ENCODE data around the gene OR51S1. TPM values are rescaled to one million over a fixed set of nuclear protein-coding genes. Genes with fewer than 3 reads are reported as not detected.
"Not testable (repeated sequence)": the region's sequence is repeated elsewhere in the genome, so short reads cannot be mapped to it uniquely, and the experiment has no call there.

Gene OR51S1
- total and polyA plus RNA-seq, 2 donors (not counting 3 experiments of a cell fraction or from before 2014, with no cell fraction given): not detected

DNA sequence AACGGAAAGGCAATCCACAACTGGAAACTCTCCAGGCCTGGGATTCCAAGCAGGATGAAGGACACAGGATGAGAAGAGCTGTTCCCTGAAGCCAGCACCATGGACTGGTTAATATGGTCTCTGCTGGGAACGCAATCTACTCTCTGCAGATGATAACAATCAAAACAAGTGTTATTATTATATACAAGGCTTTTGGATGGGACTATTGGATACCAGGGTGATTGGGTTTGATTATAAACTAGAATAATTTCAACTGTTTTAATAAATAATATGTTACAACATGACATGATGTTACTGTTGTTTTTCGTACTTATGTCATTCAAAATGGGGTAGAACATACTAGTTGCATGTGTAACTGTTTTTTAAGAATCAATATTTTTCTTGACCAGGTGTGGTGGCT, 44.7 kb downstream of the OR51S1 start, which contains the start of gene OR52R1:
TSS of gene OR52R1 (minus strand) at position 101 of the 400 bp plus-strand sequence. CDS start at position 101, 0 bp downstream.
- BruUV-seq (replicated peaks): no TSS peak
- ChIA-PET POLR2A (no interaction called here), CTCF (no interaction called here)
- Histone ChIP-seq H4K20me1 (replicated peaks; ENCODE audit: control insufficient read depth, extremely low read depth, insufficient read depth, low read length) (no peaks in the 10 kb centered on the region), H3K9ac (replicated peaks; ENCODE audit: extremely low read depth, insufficient read depth, low read length) (no peak within 1 kb of the TSS), H3K4me3 (replicated peaks in 1 of 3; ENCODE audit: insufficient read depth in 1 of 3, low read depth in 1 of 3, low read length in 3 of 3) (no peak within 1 kb of the TSS), H3K27me3 (ENCODE audit: control insufficient read depth in 2 of 2, insufficient read depth in 2 of 2, low read length in 2 of 2) (no peaks in the 10 kb centered on the region), H3K9me3 (replicated peaks; ENCODE audit: control insufficient read depth, insufficient read depth, low read length) (peaks cover 2% of the 10 kb centered on the region), H3K4me2 (ENCODE audit: insufficient read depth, low read length) (no peak within 1 kb of the TSS), H3K27ac (ENCODE audit: insufficient read depth, low read depth, low read length) (no peak within 1 kb of the TSS), H3K79me2 (ENCODE audit: control insufficient read depth, insufficient read depth, low read length) (no peaks in the 10 kb centered on the region), H3K36me3 (ENCODE audit: control insufficient read depth in 2 of 2, extremely low read depth in 1 of 2, insufficient read depth in 2 of 2, low read length in 2 of 2) (no peaks in the 10 kb centered on the region), H2AFZ (ENCODE audit: low read depth, low read length) (no peak within 1 kb of the TSS), H3K4me1 (ENCODE audit: control insufficient read depth, extremely low read depth, insufficient read depth, low read length) (no peaks in the 10 kb centered on the region), H3K9me1 (replicated peaks; ENCODE audit: control insufficient read depth, extremely low read depth, insufficient read depth, low read length) (no peaks in the 10 kb centered on the region)
- TF ChIP-seq POLR2AphosphoS5 (IDR thresholded peaks at IDR 0.05; ENCODE audit: insufficient read depth, low read depth, low read length): no peak
- no peak for TF ChIP-seq FOS (IDR thresholded peaks at IDR 0.05; ENCODE audit: borderline replicate concordance, insufficient read depth, low read length)
- no peak for TF ChIP-seq JUN (IDR thresholded peaks at IDR 0.05; ENCODE audit: borderline replicate concordance, insufficient read depth, insufficient read length, low read depth)
- no peak for TF ChIP-seq POLR2A (IDR thresholded peaks at IDR 0.05; ENCODE audit: low read depth, low read length)
- TF ChIP-seq, protein P1, sequence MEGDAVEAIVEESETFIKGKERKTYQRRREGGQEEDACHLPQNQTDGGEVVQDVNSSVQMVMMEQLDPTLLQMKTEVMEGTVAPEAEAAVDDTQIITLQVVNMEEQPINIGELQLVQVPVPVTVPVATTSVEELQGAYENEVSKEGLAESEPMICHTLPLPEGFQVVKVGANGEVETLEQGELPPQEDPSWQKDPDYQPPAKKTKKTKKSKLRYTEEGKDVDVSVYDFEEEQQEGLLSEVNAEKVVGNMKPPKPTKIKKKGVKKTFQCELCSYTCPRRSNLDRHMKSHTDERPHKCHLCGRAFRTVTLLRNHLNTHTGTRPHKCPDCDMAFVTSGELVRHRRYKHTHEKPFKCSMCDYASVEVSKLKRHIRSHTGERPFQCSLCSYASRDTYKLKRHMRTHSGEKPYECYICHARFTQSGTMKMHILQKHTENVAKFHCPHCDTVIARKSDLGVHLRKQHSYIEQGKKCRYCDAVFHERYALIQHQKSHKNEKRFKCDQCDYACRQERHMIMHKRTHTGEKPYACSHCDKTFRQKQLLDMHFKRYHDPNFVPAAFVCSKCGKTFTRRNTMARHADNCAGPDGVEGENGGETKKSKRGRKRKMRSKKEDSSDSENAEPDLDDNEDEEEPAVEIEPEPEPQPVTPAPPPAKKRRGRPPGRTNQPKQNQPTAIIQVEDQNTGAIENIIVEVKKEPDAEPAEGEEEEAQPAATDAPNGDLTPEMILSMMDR (IDR thresholded peaks at IDR 0.05; ENCODE audit: extremely low read depth in 1 of 2, insufficient read depth in 1 of 2, low read depth in 1 of 2, low read length in 2 of 2): no peak
- TF ChIP-seq EZH2 (IDR thresholded peaks at IDR 0.05; ENCODE audit: borderline replicate concordance, low read depth, low read length, severe bottlenecking): no peak
- TF ChIP-seq, protein P2, sequence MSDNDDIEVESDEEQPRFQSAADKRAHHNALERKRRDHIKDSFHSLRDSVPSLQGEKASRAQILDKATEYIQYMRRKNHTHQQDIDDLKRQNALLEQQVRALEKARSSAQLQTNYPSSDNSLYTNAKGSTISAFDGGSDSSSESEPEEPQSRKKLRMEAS (IDR thresholded peaks at IDR 0.05; ENCODE audit: insufficient read depth, insufficient read length): no peak
- TF ChIP-seq MYC (IDR thresholded peaks at IDR 0.05; ENCODE audit: low read depth, low read length): no peak
- TF ChIP-seq GATA2 (IDR thresholded peaks at IDR 0.05; ENCODE audit: insufficient read depth, insufficient read length, low read depth, low read length): no peak
- dilution Hi-C loops (cut with MboI; ENCODE audit: extremely low pct_ligation_motif_present, low sequenced_read_pairs) (no loop called here), intact Hi-C loops (cut with micrococcal nuclease) (no loop called here)
- FAIRE-seq: no peak
- no peak for DNase-seq (ENCODE audit: low read depth, low spot score)

DNA sequence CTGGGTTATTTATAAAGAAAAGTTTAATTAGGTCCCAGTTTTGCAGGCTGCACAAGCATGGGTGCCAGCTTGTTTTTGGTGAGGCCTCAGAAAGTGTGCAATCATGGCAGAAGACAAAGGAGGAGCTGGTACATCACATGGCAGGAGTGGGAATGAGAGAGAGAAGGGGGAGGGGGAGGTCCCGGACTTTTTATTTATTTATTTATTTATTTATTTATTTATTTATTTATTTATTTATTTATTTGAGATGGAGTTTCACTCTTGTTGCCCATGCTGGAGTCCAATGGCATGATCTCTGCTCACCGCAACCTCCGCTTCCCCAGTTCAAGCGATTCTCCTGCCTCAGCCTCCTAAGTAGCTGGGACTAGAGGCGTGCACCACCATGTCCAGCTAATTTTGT, 47.7 kb downstream of the OR51S1 start:
- DNase-seq (ENCODE audit: low read depth, low spot score); FAIRE-seq; H3K27ac ChIP-seq (ENCODE audit: insufficient read depth, low read depth, low read length); BruUV-seq (replicated peaks); dilution Hi-C loops (cut with MboI; ENCODE audit: extremely low pct_ligation_motif_present, low sequenced_read_pairs); POLR2A ChIA-PET; H3K79me2 ChIP-seq (ENCODE audit: control insufficient read depth, insufficient read depth, low read length); H3K4me3 ChIP-seq (replicated peaks in 1 of 3; ENCODE audit: insufficient read depth in 1 of 3, low read depth in 1 of 3, low read length in 3 of 3); H3K9me1 ChIP-seq (replicated peaks; ENCODE audit: control insufficient read depth, extremely low read depth, insufficient read depth, low read length); H2AFZ ChIP-seq (ENCODE audit: low read depth, low read length); H3K4me2 ChIP-seq (ENCODE audit: insufficient read depth, low read length); H3K27me3 ChIP-seq (ENCODE audit: control insufficient read depth in 2 of 2, insufficient read depth in 2 of 2, low read length in 2 of 2); intact Hi-C loops (cut with micrococcal nuclease); H3K36me3 ChIP-seq (ENCODE audit: control insufficient read depth in 2 of 2, extremely low read depth in 1 of 2, insufficient read depth in 2 of 2, low read length in 2 of 2); CTCF ChIA-PET; H4K20me1 ChIP-seq (replicated peaks; ENCODE audit: control insufficient read depth, extremely low read depth, insufficient read depth, low read length); H3K9ac ChIP-seq (replicated peaks; ENCODE audit: extremely low read depth, insufficient read depth, low read length); H3K4me1 ChIP-seq (ENCODE audit: control insufficient read depth, extremely low read depth, insufficient read depth, low read length); H3K9me3 ChIP-seq (replicated peaks; ENCODE audit: control insufficient read depth, insufficient read depth, low read length): not testable (repeated sequence)

Measured in endothelial cell of umbilical vein (primary cell).